GM06990 (cell line): ENCODE data around the gene POR.

Experiments used
- DNase-seq: peaks from one replicate; pipeline ENCODE4 v3.0.0-alpha.2; 2011; ENCODE audit not compliant: insufficient read length; ENCODE audit errors: extremely low read depth
- H3K27me3 ChIP-seq: replicated peaks from 2 replicates; pipeline ENCODE4 v1.6.0; 2011; ENCODE audit warnings: low read length; ENCODE audit not compliant: control insufficient read depth, insufficient read depth
- H3K36me3 ChIP-seq: 2 replicates; pipeline ENCODE4 v1.5.1; 2011; ENCODE audit warnings: low read length; ENCODE audit not compliant: control insufficient read depth, insufficient read depth
- H3K4me3 ChIP-seq: replicated peaks from 2 replicates; pipeline ENCODE4 v1.5.1; 2011; ENCODE audit warnings: low read depth, mild to moderate bottlenecking, control low read depth, low read length
- TF ChIP-seq, protein P1 (sequence below): IDR thresholded peaks from 2 replicates; pipeline ENCODE4 v1.5.1; 2011; ENCODE audit warnings: low read length, control low read depth, mild to moderate bottlenecking, inconsistent platforms; ENCODE audit not compliant: insufficient read depth, poor library complexity, severe bottlenecking

Gene POR

DNA sequence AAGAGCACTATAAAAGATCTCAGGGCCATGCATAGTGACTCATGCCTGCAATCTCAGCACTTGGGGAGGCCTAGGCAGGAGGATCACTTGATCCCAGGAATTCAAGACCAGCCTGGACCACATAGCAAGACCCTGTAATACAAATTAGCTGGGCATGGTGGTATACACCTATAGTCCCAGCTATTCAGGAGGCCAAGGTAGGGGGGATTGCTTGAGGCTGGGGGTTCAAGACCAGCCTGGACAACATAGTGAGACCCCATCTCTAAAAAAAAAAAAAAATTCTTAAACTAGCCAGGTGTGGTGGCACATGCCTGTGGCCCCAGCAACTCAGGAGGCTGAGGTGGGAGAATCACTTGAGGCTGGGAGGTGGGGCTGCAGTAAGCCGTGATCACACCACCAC is 117.0 kb downstream of the POR start:
- no peak overlapping the region for H3K4me3 ChIP-seq
- DNase-seq = no peak
- no peaks in the 10 kb centered on the region for H3K27me3 ChIP-seq
- peaks cover 7% of the 10 kb centered on the region for H3K36me3 ChIP-seq
- TF ChIP-seq, protein P1, sequence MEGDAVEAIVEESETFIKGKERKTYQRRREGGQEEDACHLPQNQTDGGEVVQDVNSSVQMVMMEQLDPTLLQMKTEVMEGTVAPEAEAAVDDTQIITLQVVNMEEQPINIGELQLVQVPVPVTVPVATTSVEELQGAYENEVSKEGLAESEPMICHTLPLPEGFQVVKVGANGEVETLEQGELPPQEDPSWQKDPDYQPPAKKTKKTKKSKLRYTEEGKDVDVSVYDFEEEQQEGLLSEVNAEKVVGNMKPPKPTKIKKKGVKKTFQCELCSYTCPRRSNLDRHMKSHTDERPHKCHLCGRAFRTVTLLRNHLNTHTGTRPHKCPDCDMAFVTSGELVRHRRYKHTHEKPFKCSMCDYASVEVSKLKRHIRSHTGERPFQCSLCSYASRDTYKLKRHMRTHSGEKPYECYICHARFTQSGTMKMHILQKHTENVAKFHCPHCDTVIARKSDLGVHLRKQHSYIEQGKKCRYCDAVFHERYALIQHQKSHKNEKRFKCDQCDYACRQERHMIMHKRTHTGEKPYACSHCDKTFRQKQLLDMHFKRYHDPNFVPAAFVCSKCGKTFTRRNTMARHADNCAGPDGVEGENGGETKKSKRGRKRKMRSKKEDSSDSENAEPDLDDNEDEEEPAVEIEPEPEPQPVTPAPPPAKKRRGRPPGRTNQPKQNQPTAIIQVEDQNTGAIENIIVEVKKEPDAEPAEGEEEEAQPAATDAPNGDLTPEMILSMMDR = no peak
